HG02571 (cell line): ENCODE results near the gene FCRLA.
"Not testable (repeated sequence)": the region's sequence is repeated elsewhere in the genome, so short reads cannot be mapped to it uniquely, and the experiment has no call there.

ENCODE experiments used
- ATAC-seq: cut with Tn5 transposase; IDR thresholded peaks from one replicate; pipeline ENCODE4 v1.9.1; 2021; ENCODE audit warnings: mild to moderate bottlenecking, moderate library complexity; ENCODE audit not compliant: unreplicated experiment

FCRLA gene

DNA sequence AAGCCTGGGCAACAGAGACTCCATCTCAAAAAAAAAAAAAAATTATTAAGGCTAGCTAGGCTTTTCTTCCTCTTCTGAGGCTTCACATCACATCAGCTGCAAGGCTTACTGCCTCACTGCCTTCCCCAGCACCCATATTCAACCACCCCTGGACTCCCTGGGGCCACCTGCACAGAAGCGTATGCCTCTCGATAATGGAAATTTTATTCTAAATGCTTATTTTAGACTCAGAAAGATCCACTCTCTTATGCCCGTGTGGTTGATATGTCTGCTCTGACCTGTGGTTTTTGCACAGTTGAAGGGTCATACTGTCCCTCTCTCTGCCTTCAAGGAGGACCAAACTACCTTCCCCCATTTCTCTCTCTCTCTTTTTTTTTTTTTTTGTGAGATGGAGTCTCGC is 1.5 kb upstream of the FCRLA start:
- ATAC-seq, result no peak

DNA sequence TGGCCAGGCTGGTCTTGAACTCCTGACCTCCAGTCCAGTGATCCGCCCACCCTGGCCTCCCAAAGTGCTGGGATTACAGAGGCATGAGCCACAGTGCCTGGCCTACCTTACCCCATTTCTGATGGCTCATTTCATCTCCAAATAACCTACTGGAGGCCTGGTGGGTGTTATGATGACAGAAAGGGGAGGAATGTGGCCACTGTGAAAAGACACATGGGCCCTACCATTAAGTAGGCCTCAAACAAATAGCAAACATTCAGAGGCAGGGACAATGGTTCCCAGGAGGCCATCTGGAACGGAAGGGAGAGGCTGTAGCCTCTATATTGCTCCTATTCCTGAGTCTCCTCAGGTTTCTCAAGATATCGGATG is 932 bp upstream of the FCRLA start:
- no peak for ATAC-seq

- no peak for ATAC-seq
Observed at GRCh38 chr1:161707503-161707902, 474 bp downstream of the FCRLA start.

DNA sequence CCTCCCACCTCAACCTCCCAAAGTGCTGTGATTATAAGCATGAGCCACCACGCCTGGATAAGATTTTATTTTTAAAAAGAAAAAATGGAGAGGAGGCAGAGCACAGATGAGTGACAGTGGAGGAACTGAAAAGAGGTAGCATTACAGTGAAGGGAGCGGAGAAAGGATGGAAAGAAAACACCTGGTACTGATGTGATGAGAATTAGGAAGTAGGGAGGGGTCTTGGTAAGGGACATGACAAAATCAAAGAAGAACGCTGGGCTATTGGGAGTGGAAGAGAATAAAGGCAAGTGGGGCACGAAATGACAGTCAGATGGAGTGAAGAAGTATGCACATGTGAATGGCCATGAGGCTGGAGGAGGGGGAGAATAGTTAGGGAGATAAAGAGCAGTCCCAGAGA is 2.3 kb downstream of the FCRLA start:
- ATAC-seq, result no peak

DNA sequence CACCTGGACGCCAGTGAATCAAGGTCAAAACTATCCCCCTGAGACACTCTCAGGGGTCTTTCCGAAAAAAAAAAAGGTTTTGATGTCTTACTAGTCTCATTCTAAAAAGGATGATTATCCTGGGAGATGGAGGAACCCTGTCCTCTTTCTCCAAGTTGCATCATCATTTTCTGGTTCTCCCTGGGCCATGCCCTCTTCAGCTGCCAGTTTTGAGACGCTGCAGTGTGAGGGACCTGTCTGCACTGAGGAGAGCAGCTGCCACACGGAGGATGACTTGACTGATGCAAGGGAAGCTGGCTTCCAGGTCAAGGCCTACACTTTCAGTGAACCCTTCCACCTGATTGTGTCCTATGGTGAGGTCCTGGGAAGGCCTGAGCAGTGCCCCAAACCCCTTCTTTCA is 3.5 kb downstream of the FCRLA start:
- no peak for ATAC-seq

DNA sequence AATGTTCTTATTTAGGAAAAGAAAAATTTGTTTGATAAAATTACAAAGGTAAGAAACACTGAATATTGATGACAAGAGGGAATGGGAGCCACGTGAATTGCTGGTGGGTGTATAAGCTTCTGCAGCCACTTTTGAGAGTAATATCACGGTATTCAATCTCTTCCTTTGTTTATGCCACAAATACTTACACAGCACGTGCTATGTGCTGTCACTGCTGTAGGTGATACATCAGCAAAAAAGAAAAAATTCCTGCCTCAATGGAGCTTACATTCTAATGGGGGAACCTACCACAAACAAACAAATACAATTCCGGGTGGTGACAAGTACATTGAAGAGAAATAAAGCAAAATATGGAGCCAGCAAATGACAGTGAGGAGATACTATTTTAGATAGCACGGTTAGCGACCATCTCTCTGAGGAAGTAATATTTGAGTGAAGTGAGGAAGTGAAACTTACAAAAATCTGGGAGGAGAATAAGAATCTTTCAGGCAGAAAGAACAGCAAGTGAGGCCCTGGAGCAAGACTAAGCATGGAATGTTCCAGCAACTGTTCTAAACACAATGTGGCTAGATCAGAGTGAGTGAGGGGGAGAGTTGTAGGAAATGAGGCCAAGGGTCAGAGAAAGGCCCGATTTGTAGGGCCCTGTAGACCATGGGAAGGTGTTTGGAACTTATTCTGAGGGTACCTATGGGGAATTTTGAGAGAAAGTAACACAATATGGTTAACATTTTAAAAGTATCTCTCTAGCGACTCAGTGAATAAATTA is 11.7 kb downstream of the FCRLA start:
- no peak for ATAC-seq

DNA sequence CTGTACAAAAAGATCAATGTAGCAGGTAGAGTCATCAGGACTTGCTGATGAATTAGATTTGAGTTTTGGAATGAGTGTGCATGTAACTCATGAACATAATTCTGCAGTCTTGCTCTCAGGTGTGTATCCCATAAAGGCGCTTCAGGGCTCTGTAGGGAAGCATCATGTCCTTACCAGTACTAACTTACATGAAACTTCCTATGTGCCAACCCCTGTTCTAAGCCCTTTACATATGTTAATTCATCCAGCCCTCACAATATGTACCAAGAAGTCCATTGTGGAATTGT is 12.2 kb downstream of the FCRLA start:
- no peak for ATAC-seq

DNA sequence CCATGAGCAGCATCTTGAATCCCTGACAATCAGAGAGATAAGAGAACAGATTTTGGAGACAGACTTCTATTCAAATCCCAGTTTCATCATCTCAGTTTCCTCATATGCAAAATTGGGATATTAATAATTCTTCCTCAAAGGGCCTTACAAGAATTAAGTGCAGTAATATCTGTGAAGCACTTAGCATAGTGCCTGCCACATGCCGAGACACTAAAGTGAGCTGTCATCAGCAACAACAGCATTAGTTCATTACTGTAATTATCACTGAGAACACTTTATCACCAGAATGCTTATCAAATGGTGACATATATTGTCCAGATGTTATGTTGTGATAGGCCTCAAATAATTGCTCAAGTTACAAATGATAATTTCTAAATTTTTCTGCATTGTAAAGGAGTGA is 13.4 kb downstream of the FCRLA start:
- ATAC-seq, result no peak

DNA sequence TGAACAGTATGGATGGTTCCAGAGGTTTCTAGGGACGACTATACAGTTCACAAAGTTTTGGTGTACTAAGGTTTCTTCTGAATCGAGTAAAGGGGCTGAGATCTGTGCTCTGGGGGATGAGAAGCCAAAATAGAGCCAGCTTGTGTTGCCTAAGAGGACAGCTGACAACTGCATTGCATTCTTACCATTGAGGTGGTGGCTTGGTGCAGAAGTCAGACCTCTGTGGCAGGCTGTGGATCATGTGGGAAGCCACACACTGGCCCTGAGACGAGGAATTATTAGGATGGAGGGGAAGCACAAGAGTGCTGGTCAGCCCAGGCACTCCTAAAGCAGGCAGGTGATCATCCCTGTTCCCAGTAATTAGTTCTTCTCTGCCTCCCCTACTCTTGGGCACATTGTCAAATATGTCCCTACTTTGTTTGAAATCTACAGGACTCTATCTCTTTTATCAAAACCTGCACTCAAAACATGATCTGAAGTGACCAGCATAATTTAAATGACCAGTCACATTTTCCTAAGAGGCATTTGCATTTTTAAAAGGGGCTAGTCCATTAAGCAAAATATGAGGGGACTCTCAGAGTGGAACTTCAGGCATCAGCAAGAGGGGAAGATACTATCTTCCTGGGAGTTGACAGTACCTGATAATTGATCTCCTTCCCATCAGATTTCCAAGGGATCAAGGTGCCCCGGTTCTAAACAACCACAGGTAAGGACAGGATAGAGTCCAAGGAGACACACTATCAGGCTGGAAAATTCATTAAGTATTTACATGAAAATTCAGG is 14.1 kb downstream of the FCRLA start, which contains the start of gene FCRLB:
Gene FCRLB, plus strand, starts transcription at position 589 of the 782 bp plus-strand sequence. CDS start 1,129 bp downstream, outside the sequence.
- ATAC-seq, result no peak

DNA sequence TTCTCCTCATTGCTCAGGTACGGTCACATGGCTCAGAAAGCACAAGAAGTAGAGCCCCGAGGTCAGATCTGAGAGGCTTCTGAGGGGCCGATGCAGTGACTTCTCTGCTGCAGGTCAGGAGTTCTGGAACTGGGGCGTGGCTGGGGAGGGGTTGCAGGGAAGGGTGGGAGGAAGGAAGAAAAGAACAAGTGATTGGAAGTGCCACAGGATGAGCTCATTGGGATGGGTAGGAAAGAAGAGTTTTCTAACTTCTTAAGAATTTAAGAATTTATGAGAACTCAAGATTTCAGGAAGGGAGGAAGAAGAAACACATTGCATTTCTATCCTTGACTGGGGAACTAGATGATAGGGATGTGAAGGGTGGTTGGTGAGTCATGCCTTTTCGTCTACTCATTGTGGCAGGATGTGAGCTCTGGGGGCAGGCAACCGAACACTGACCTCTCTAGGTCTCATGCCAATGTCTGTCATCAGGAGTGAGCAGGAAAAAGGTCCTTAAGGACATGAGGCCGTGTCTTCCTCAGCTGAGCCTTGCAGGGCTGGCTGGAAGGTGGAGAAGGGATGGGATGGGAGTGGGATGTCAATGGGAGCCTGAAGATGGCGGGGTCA is 14.8 kb downstream of the FCRLA start:
- no peak for ATAC-seq

DNA sequence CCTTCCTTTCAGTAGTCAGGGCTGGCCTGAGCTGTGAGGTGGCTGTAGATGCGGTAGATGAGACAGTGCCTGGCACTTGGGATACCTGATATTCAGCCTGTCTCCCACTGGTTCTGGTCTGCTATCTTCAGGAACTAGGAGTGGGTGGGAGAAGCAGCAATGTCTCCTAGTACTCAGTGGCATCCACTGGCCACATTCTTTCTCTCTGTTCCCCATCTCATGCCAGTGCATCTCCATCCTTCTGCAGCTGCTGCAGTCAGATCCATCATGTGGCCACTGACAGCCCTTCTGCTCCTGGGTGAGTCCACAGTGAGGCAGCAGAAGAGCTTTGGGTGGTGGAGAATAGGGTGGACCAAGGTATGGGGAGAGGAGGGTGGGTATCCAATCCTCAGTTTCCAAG is 15.4 kb downstream of the FCRLA start:
- no peak for ATAC-seq

- no peak for ATAC-seq
Observed at GRCh38 chr1:161723459-161724141, 16.6 kb downstream of the FCRLA start.

DNA sequence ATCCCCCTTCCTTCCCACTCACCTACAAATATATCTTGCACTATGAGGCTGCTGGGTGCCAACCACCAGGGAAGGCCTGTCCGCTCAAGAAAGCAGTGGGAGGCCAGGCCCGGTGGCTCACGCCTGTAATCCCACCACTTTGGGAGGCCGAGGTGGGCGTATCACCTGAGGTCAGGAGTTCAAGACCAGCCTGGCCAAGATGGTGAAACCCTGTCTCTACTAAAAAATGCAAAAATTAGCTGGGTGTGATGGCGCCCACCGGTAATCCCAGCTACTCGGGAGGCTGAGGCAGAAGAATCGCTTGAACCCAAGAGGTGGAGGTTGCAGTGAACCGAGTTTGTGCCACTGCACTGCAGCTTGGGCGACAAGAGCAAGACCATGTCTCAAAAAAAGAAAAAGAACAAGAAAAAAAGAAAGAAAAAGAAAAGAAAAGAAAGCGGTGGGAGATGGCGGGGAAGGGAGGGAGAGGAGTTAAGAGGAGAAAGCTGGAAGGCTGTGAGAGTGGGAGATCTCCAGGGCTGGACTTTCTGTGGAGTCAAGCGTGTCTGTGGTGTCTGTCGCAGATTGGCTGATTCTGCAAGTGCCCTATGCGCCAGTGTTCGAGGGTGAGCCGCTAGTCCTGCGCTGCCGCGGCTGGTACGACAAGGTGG is 18.4 kb downstream of the FCRLA start:
- not testable (repeated sequence) for ATAC-seq

DNA sequence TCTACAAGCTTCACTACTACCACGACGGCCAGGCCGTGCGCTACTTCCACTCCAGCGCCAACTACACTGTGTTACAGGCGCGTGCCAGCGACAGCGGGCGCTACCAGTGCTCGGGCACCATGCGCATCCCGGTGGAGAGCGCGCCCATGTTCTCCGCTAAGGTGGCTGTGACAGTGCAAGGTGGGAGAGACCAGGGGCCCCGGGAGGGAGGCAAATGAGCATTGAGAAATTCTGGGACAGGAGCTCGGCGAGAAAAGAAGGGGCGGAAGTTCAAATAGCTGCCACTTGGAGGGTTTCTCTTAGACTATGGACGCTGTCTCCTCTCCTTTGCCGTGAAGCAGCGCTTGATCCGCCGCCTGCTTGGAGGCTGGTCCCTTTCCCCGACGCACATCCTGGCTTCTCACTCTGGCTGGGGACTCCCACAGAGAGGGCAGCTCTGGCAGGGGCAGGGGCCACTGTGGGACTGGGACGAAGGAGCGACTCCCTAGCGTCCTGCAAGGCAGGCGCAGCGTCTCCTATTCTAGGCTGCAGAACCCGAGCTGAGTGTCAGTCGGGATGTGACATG is 19.0 kb downstream of the FCRLA start:
- ATAC-seq, result peak; percentile 17

DNA sequence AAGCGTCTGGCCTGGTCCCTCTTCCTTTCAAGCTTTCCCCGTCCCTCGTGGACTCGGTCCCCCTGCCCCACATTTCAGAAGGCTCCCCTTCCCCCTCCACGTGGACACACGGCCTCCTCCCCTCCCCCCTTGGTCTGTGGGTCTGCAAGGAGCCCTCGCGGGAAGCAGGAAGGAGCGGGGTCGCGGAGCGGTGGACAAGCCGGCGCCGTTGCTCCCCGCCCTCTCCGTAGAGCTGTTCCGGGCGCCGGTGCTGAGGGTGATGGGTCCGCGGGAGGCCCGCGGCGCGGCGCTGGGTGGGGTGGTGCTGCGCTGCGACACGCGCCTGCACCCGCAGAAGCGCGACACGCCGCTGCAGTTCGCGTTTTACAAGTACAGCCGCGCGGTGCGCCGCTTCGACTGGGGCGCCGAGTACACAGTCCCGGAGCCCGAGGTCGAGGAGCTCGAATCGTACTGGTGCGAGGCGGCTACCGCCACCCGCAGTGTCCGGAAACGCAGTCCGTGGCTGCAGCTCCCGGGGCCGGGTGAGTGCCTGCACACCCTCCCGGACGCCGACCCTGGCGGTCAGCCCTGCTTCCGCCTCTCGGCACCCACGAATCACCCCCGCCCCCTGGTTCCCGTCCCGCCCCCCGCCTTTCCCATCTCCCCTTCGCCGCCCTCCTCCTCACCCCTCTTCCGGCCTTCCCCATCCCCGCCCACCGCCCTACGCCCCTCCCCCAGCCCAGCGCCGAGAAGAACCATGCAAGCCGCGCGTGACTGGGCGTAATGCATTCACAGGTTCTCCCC is 19.6 kb downstream of the FCRLA start:
- ATAC-seq, result peak; percentile 51

DNA sequence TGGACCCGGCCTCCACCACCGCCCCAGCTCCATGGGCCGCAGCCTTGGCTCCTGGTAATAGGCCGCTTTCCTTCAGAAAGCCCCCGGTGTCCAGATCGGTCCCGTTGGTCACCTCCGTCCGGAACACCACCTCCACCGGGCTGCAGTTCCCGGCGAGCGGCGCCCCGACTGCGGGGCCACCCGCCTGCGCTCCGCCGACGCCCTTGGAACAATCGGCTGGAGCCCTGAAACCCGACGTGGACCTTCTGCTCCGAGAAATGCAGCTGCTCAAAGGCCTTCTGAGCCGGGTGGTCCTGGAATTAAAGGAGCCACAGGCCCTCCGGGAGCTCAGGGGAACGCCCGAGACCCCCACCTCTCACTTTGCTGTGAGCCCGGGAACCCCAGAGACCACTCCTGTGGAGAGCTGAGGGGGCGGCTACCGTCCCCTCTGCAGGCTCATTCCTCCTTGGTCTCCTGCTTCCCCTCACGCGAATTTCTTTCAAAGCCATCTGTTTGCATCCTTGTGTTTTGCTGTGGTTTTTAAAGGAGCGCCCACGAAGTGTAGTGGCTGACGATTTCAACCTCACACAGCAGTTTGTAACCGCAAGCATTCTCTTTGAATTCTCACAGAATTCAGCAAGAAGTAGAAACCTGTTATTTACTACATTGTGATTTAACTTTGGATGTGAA is 20.4 kb downstream of the FCRLA start:
- ATAC-seq, result peak; percentile 11

DNA sequence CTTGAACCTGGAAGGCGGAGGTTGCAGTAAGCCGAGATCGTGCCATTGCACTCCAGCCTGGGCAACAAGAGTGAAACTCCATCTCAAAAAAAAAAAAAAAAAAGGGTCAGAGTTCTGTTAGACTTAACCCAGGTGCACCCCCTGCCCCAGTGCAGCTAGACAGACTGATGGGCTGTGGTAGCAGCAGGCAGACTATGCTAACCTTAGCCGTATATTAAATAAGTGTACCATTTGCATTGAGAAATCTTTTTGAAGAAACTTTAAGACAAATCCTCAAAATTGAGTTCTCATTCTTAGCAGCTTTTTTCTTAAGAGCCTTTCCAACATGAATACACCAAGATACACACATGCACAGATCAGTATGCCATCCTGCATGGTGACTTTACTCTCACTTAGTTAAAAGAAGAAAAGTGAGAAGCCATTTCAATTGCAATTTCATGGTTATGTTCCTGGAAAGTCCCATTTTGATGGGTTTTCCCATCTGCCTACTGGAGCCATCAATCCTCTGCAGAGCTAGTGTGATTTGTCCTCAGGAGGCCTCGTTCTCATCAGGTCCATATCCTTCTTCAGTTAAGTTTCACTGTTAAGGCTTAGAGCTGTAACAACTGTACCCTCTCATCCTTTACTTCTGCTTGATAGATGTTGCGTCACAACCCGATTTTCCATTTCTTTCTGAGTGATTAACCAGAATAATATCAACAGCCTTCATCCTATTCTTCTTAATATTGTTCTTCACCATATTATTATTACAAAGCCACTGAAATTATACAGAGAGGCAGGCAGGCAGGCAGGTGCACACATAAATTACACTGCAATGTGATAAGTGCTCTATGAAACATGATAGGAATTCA is 21.6 kb downstream of the FCRLA start:
- ATAC-seq, result no peak

DNA sequence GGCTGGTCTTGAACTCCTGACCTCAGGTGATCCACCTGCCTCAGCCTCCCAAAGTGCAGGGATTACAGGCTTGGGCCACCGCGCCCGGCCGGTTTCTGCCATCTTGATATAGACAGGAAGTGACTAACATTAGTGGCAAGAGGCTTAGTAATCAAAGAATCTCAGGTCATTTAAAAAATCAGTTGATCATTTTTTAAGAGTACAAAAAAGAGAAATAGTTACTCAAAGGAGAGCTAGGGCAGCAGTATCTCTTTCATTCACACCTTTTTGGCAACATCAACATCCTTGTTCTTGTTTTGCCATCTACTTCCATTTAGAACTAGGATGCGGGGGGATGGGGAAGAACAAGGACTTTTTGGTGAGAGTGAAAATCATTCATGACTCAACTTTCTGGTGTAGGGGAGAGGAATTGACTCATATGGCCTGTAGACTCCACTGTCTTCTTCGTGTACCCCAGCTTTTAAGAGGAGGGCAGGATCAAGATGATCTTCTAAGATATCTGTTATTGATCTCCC is 23.1 kb downstream of the FCRLA start:
- no peak for ATAC-seq
